Measurements from ENCODE around the gene KCTD14. TPM values are rescaled to one million over a fixed set of nuclear protein-coding genes. Genes with fewer than 3 reads are reported as not detected.

KCTD14 gene
- total RNA-seq (2022; extraction: Qiagen RNA extraction; ENCODE audit: low read depth): 1.7 to 2.1 TPM (median 2.0 TPM) in 5 replicates

GRCh38 chr11:78022397-78023396 lies at the start of gene KCTD14:
KCTD14 (minus strand) TSS chr11:78023276; CDS start chr11:78023249, 27 bp downstream.

GRCh38 chr11:78063440-78064181 lies 40.5 kb upstream of the KCTD14 start, which contains the start of gene THRSP:
THRSP (plus strand) TSS chr11:78063861; CDS start chr11:78063882, 21 bp downstream.

GRCh38 chr11:77994434-77995362 lies 28.4 kb downstream of the KCTD14 start, which contains the start of gene INTS4:
INTS4 (minus strand) TSS chr11:77994668; CDS start chr11:77994643, 25 bp downstream.

Other genes with a start within 250 kb of the KCTD14 start
- 12.0 to 18.3 TPM (median 15.4 TPM) in 5 replicates for gene RSF1, start 202.6 kb downstream of the KCTD14 start, total RNA-seq (2022; extraction: Qiagen RNA extraction; ENCODE audit: low read depth)
- 24.4 to 31.0 TPM (median 26.5 TPM) in 5 replicates for gene AAMDC, start 202.1 kb downstream of the KCTD14 start, total RNA-seq (2022; extraction: Qiagen RNA extraction; ENCODE audit: low read depth)
- 18.5 to 21.7 TPM (median 19.1 TPM) in 5 replicates for gene INTS4, start 28.6 kb downstream of the KCTD14 start, total RNA-seq (2022; extraction: Qiagen RNA extraction; ENCODE audit: low read depth)
- not detected in 5 replicates for gene THRSP, start 40.6 kb upstream of the KCTD14 start, total RNA-seq (2022; extraction: Qiagen RNA extraction; ENCODE audit: low read depth)
- gene NDUFC2, start 56.6 kb upstream of the KCTD14 start, total RNA-seq (2022; extraction: Qiagen RNA extraction; ENCODE audit: low read depth): 247 to 278 TPM (median 252 TPM) in 5 replicates
- gene ALG8, start 116.3 kb upstream of the KCTD14 start, total RNA-seq (2022; extraction: Qiagen RNA extraction; ENCODE audit: low read depth): 47.5 to 64.3 TPM (median 61.3 TPM) in 5 replicates
- gene KCTD21, start 165.3 kb upstream of the KCTD14 start, total RNA-seq (2022; extraction: Qiagen RNA extraction; ENCODE audit: low read depth): 7.3 to 8.3 TPM (median 7.9 TPM) in 5 replicates
- gene USP35, start 165.6 kb upstream of the KCTD14 start, total RNA-seq (2022; extraction: Qiagen RNA extraction; ENCODE audit: low read depth): 6.6 to 8.7 TPM (median 8.4 TPM) in 5 replicates